GM19395 (cell line): Measurements from ENCODE around the gene PFKM.
A peak's percentile ranks its signal among the peaks of the same experiment; 100 is the strongest.

ENCODE experiments used
- ATAC-seq: cut with Tn5 transposase; IDR thresholded peaks from one replicate; pipeline ENCODE4 v1.9.1; 2021; ENCODE audit warnings: mild to moderate bottlenecking, moderate library complexity; ENCODE audit not compliant: unreplicated experiment

Gene PFKM

DNA sequence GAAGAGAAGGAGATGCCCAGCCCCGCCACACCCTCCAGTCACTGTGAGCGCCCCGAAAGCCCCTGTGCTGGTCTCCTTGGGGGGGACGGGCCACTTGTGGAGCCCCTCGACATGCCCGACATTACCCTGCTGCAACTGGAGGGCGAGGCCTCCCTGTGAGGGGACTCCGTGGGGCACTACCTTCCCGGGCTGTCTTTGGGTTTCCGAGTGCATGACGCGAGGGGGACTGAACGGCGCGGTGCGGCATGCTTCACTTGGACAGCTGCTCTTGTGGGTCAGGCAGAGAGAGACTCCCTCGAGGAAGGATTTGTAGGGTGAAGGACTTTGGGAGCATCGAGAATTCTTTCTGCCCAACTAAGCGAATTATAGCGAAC lies 65.4 kb downstream of the PFKM start:
- no peak for ATAC-seq

DNA sequence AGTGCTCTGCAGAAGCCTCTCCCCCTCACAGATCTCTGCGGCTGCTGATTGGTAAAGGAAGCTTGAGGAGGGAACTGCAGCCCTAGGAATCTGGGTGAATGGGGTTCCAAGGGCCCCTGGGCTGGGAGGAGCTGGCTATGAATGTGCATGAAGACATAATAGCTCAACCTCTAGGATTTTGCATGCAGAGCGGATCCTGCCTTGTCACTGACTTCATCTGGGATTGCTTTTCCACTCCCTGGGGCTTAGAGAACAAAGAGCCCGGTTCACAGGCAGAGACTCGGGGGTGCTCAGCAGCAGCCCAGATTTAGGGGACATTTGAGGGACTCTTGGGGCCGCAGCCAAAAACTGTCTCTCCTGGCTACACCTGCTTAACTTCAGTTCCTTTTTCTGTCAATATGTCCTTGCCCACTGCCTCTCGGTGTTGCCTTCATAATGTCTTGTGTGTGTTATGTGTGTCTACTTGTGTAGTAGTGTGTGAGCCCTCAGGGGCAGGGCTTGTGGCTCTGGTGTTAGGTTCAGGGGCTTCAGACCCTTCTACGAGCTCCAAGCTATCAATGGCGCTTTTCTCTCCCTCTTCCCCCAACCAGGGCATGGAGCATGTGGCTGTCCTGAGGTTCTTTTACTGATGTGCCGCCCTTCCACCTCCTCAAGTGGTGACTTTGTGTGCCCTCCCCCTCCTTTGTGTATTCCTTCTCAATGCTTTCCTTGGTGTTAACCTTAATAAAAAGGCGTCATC lies 66.2 kb downstream of the PFKM start:
- ATAC-seq, result no peak

DNA sequence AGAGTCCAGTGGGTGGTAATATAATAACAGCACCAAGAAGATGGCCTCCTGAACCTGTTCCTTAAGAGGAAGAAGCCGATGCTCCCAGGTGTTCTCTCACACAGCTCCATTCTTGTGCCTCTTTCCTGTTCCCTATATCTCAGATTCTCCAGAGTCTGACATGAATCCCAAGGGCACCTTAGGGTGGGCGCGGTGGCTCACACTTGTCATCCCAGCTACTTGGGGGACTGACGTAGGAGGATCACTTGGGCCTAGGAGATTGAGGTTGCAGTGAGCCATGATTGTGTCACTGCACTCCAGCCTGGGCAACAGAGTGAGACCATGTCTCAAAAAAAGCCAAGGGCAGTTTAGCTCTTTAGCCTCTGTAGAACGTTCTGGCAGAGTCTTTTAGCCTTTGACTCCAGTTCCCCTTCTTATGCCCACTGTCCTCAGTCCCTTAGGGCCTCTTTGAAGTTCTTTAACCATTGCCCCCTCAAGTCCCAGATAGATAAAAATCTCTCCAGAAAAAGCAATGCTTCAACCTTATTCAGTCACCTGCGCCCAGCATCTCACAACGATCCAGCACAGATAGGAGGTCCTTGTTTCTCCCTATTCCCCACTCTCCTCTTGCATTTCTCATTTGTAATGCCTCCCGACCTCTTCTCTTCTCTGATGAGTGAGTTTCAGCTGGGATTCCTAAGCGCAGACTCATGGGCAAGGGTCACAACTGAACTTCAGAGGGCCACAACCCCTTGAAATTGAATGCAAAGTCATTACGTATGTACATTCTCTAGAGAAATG lies 68.9 kb downstream of the PFKM start:
- no peak for ATAC-seq

- peak; percentile 83 for ATAC-seq
Observed at GRCh38 chr12:48189331-48190125, 70.4 kb downstream of the PFKM start.

GRCh38 chr12:48191096-48191495 lies 71.9 kb downstream of the PFKM start:
- no peak for ATAC-seq

GRCh38 chr12:48192861-48193260 lies 73.7 kb downstream of the PFKM start:
- ATAC-seq, result no peak

DNA sequence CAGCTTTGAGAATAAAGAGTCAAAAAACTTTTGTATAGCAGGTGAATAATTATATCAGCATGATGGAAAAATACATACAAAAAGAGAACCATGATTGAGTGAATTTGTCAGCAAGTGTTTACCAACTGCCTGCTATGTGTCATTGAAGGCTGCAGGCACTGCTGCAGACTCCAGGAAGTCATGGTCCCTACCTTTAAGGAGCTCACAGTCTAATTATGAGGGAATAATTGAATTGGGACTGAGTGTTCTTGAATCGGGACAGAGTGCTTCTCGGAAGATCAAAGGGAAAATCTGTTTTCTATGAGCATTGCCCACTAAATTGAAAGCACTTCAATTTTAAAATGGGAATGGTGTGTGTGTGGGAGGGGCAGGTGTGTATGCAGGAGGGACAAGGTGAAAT lies 74.5 kb downstream of the PFKM start:
- ATAC-seq, result no peak

GRCh38 chr12:48194799-48195201 lies 75.6 kb downstream of the PFKM start:
- ATAC-seq, result no peak
